ENCODE measurements around the gene KRTAP5-8.
"Not testable (repeated sequence)": the region's sequence is repeated elsewhere in the genome, so short reads cannot be mapped to it uniquely, and the experiment has no call there.

KRTAP5-8 gene

DNA sequence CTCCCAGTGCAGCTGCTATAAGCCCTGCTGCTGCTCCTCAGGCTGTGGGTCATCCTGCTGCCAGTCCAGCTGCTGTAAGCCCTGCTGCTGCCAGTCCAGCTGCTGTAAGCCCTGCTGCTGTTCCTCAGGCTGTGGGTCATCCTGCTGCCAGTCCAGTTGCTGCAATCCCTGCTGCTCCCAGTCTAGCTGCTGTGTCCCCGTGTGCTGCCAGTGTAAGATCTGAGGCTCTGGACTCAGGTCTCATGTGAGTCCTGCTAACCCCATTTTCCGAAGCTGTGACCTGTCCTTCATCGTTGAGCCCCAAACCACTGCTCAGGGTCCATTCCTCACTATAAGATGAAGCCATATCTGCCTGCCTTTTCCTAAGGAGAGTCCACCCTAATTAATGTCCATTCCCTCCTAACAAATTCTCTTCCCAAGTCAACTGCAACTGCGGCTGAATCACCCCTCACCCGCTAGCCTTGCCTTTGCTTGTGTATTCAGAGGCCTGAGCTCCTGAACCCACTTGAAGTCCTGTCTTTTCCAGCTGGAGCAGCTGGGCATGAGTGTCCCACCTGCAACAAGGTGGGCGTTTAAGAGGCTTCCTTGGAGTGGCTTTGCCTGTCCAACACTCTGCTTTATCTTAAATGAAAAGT is 10.1 kb upstream of the KRTAP5-8 start:
- Histone ChIP-seq H3K4me3 (ENCODE audit: low read length) (no peak overlapping the region), H3K27ac (ENCODE audit: low read length) (no peak overlapping the region), H2AFZ (ENCODE audit: low read depth, low read length) (no peak overlapping the region), H3K9ac (ENCODE audit: low read length) (no peak overlapping the region), H3K36me3 (replicated peaks; ENCODE audit: low read depth, low read length) (no peaks in the 10 kb centered on the region), H3K4me2 (ENCODE audit: low read length) (no peak overlapping the region), H3K9me3 (ENCODE audit: insufficient read depth, low read length) (no peaks in the 10 kb centered on the region), H3K79me2 (ENCODE audit: low read length) (no peaks in the 10 kb centered on the region), H4K20me1 (ENCODE audit: insufficient read depth, low read length) (no peaks in the 10 kb centered on the region), H3K4me1 (ENCODE audit: low read length) (no peaks in the 10 kb centered on the region), H3K27me3 (ENCODE audit: low read depth, low read length) (no peaks in the 10 kb centered on the region)
- TF ChIP-seq EZH2phosphoT487 (IDR thresholded peaks at IDR 0.05; ENCODE audit: low read depth): no peak
- TF ChIP-seq, protein P1, sequence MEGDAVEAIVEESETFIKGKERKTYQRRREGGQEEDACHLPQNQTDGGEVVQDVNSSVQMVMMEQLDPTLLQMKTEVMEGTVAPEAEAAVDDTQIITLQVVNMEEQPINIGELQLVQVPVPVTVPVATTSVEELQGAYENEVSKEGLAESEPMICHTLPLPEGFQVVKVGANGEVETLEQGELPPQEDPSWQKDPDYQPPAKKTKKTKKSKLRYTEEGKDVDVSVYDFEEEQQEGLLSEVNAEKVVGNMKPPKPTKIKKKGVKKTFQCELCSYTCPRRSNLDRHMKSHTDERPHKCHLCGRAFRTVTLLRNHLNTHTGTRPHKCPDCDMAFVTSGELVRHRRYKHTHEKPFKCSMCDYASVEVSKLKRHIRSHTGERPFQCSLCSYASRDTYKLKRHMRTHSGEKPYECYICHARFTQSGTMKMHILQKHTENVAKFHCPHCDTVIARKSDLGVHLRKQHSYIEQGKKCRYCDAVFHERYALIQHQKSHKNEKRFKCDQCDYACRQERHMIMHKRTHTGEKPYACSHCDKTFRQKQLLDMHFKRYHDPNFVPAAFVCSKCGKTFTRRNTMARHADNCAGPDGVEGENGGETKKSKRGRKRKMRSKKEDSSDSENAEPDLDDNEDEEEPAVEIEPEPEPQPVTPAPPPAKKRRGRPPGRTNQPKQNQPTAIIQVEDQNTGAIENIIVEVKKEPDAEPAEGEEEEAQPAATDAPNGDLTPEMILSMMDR (IDR thresholded peaks at IDR 0.05; ENCODE audit: low read depth, low read length): no peak

DNA sequence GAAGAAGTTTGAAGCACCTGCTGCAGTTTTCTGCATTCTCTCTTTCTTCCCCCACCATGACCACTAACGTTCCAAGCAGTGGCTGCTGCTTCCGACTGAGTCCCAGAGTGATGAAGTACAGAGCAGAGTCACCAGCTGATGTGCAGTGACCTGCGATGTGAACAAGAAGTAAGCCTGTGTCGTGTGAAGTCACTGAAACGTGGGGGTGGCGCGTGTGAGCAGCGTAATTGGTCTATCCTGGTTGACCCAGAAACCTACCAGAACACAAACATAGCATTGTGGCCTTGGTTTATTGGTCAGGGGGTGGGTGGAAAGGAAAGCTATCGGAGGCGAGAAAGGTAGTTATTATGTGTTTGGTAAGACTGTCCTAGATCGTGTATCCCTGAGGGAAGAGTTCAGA is 7.2 kb upstream of the KRTAP5-8 start:
- H3K4me3 ChIP-seq (ENCODE audit: low read length): no peak overlapping the region
- H3K79me2 ChIP-seq (ENCODE audit: low read length): no peaks in the 10 kb centered on the region
- no peak for TF ChIP-seq EZH2phosphoT487 (IDR thresholded peaks at IDR 0.05; ENCODE audit: low read depth)
- TF ChIP-seq, protein P1 (IDR thresholded peaks at IDR 0.05; ENCODE audit: low read depth, low read length): no peak
- H4K20me1 ChIP-seq (ENCODE audit: insufficient read depth, low read length): no peaks in the 10 kb centered on the region
- no peak overlapping the region for H3K9ac ChIP-seq (ENCODE audit: low read length)
- H3K27me3 ChIP-seq (ENCODE audit: low read depth, low read length): no peaks in the 10 kb centered on the region
- H3K27ac ChIP-seq (ENCODE audit: low read length): no peak overlapping the region
- no peaks in the 10 kb centered on the region for H3K4me1 ChIP-seq (ENCODE audit: low read length)
- H3K9me3 ChIP-seq (ENCODE audit: insufficient read depth, low read length): no peaks in the 10 kb centered on the region
- H2AFZ ChIP-seq (ENCODE audit: low read depth, low read length): no peak overlapping the region
- H3K36me3 ChIP-seq (replicated peaks; ENCODE audit: low read depth, low read length): no peaks in the 10 kb centered on the region
- no peak overlapping the region for H3K4me2 ChIP-seq (ENCODE audit: low read length)

DNA sequence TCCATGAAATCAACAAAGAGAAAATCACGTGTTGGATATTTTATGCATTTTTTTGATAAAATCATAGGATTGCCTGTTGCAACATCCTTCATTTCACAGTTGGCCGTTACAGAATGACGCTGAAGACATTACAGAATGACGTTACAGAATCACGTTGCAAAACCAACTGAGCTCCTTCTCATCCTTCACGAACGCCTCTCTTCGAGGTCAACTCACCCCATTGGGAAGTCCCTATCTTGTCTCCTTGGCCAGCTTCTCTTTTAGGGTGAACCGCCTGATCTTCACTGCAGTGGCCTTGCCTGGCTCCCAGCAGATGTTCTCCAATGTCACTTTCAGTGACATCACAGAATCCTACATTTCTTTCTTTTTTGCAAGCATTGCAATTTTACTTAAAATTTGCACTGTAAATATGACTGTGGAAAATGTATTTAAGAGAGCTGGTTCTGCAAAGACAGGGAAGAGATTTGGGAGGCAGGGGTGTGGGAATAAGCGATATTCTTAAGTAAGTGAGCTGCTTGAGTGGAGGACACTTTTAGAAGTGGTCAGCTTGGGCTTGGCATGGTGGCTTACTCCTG is 5.7 kb upstream of the KRTAP5-8 start:
- no peak overlapping the region for H3K27ac ChIP-seq (ENCODE audit: low read length)

DNA sequence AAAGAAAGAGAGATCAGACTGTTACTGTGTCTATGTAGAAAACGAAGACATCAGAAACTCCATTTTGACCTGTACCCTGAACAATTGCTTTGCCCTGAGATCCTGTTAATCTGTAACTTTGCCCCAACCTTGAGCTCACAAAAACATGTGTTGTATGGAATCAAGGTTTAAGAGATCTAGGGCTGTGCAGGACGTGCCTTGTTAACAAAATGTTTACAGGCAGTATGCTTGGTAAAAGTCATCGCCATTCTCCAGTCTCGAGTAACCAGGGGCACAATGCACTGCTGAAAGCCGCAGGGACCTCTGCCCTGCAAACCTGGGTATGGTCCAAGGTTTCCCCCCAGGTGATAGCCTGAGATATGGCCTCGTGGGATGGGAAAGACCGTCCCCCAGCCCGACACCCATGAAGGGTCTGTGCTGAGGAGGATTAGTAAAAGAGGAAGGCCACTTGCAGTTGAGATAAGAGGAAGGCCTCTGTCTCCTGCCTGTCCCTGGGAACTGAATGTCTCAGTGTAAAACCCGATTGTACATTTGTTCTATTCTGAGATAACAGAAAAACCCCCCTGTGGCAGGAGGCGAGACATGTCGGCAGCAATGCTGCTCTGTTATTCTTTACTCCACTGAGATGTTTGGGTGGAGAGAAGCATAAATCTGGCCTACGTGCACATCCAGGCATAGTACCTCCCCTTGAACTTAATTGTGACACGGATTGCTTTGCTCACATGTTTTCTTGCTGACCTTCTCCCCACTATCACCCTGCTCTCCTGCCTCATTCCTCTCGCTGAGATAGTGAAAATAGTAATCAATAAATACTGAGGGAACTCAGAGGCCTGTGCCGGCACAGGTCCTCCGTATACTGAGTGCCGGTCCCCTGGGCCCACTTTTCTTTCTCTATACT is 2.9 kb upstream of the KRTAP5-8 start:
- not testable (repeated sequence) for H3K27me3 ChIP-seq (ENCODE audit: low read depth, low read length); H2AFZ ChIP-seq (ENCODE audit: low read depth, low read length); H3K79me2 ChIP-seq (ENCODE audit: low read length); H3K9ac ChIP-seq (ENCODE audit: low read length); H3K36me3 ChIP-seq (replicated peaks; ENCODE audit: low read depth, low read length); H3K9me3 ChIP-seq (ENCODE audit: insufficient read depth, low read length); H3K4me3 ChIP-seq (ENCODE audit: low read length); H4K20me1 ChIP-seq (ENCODE audit: insufficient read depth, low read length); H3K4me2 ChIP-seq (ENCODE audit: low read length); H3K27ac ChIP-seq (ENCODE audit: low read length); H3K4me1 ChIP-seq (ENCODE audit: low read length)

More for the DNA sequence above, 5.7 kb upstream of the KRTAP5-8 start:
- H4K20me1 ChIP-seq (ENCODE audit: insufficient read depth, low read length): no peaks in the 10 kb centered on the region
- H3K27me3 ChIP-seq (ENCODE audit: low read depth, low read length): no peaks in the 10 kb centered on the region
- TF ChIP-seq, protein P1 (IDR thresholded peaks at IDR 0.05; ENCODE audit: low read depth, low read length): no peak
- TF ChIP-seq EZH2phosphoT487 (IDR thresholded peaks at IDR 0.05; ENCODE audit: low read depth): no peak
- no peaks in the 10 kb centered on the region for H3K9me3 ChIP-seq (ENCODE audit: insufficient read depth, low read length)
- H3K9ac ChIP-seq (ENCODE audit: low read length): no peak overlapping the region
- no peaks in the 10 kb centered on the region for H3K79me2 ChIP-seq (ENCODE audit: low read length)
- no peaks in the 10 kb centered on the region for H3K4me1 ChIP-seq (ENCODE audit: low read length)
- H2AFZ ChIP-seq (ENCODE audit: low read depth, low read length): no peak overlapping the region
- H3K4me3 ChIP-seq (ENCODE audit: low read length): no peak overlapping the region
- H3K4me2 ChIP-seq (ENCODE audit: low read length): no peak overlapping the region
- no peaks in the 10 kb centered on the region for H3K36me3 ChIP-seq (replicated peaks; ENCODE audit: low read depth, low read length)

Measured in OCI-LY3 (cell line).